ENCODE data around the gene NCOA3.
"Not testable (repeated sequence)": the region's sequence is repeated elsewhere in the genome, so short reads cannot be mapped to it uniquely, and the experiment has no call there.

NCOA3 gene

DNA sequence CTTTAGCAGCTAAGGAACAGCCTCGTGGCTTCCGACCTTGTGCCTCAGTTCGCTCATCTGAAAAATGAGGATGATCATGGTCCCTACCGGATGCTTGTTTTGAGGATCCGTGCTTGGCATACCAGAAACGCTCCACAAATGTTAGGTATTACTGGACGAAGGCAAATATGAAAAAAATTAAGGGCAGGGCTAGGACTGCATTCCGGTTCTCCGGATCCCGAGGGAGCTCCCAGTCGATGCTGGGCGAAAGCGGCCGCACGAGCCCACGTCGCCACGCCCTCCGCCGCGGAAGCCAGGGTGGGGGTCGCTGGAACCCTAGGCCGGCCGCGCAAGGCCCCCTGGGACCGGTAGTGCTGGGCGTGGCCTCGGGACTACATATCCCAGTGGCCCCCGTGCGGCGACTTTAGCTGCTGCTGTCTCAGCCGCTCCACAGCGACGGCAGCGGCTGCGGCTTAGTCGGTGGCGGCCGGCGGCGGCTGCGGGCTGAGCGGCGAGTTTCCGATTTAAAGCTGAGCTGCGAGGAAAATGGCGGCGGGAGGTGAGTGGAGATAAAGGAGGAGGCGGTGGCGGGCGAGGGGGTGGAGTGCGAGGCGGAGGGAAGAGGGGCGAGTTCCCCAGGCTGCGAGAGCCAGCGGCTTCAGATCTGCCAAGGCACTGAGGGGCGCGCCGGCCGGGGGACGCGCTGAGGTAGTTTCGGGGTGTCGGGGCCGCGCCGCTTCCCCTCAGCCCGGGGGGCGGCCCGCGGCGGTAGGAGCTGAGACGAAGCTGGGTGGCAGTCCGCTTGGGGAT is at the start of gene NCOA3:
TSS of gene NCOA3 (plus strand) at position 406 of the 789 bp plus-strand sequence. CDS start 120,361 bp downstream, outside the sequence.
- DNase-seq (ENCODE audit: low spot score), result peak; percentile 89

DNA sequence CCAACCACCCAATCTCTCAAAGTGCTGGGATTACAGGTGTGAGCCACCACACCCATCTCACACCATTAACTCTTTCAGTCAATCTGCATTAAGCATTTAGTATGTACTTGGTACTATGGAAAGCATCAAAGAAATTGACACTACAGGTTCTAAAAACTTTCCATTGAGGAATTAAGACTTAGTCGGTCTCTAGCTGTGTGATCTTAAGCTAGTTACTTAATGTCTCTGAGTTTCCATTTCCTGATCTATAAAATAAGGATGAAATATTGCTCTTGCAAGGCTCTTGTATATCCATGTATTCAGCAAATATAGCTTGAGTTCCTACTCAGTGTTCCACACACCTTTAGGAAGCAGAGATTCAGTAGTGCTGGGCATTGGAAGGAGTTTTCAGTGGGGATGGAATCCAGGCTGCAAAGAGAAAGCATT is 48.9 kb upstream of the NCOA3 start:
- DNase-seq (ENCODE audit: low spot score), result no peak

DNA sequence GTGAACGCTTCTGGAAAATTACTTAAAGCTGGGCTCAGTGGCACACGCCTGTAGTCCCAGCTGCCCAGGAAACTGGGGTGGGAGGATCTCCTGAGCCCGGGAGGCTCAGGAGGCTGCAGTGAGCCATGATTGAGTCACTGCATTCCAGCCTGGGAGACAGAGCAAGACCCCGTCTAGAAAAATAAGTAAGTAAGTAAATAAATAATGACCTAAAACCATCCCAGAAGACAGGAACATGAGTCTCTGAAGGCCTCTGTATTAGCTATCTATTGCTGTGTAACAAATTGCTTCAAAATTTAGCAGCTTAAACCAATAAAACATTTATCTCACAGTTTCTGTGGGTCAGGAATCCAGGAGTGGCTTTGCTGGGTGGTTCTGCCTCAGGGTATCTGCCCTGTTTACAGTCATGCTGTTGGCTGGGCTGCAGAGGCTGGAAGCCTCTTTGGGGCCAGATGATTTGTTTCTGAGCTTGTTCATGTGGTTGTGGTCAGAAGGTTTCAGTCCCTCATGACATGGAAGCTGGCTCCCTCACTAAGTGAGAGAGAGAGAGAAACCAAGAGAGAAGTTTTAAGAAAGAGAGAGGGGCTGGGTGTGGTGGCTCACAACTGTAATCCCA is 48.4 kb upstream of the NCOA3 start:
- DNase-seq (ENCODE audit: low spot score), result no peak

DNA sequence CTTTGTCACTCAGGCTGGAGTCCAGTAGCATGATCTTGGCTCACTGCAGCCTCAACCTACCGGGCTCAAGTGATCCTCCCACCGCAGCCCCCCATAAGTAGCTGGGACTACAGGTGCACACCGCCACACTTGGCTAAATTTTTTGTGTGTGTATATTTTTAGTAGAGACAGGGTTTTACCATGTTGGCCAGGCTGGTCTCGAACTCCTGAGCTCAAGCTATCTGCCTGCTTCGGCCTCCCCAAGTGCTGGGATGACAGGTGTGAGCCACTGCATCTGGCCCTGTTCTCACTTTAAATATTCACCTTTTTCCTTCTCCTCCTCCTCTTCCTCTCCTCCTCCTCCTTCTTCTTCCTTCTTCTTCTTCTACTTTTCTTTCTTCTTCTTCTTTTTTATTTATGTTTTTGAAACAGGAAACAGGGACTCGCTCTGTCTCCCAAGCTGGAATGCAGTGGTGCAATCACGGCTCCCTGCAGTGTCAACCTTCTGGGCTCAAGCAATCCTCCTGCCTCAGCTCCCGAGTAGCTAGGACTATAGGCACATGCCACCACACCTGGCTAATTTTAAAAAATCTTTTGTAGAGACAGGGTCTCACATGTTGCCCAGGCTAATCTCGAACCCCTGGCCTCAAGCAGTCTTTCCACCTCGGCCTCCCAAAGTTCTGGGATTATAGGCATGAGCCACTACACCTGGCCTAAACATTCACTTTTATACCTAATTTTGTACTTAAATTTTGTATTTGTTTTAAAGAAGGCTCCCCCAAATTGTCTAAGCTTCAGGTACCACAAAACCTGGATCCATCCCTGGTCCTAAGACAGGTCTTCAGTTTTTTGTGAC is 47.2 kb upstream of the NCOA3 start:
- no peak for DNase-seq (ENCODE audit: low spot score)

DNA sequence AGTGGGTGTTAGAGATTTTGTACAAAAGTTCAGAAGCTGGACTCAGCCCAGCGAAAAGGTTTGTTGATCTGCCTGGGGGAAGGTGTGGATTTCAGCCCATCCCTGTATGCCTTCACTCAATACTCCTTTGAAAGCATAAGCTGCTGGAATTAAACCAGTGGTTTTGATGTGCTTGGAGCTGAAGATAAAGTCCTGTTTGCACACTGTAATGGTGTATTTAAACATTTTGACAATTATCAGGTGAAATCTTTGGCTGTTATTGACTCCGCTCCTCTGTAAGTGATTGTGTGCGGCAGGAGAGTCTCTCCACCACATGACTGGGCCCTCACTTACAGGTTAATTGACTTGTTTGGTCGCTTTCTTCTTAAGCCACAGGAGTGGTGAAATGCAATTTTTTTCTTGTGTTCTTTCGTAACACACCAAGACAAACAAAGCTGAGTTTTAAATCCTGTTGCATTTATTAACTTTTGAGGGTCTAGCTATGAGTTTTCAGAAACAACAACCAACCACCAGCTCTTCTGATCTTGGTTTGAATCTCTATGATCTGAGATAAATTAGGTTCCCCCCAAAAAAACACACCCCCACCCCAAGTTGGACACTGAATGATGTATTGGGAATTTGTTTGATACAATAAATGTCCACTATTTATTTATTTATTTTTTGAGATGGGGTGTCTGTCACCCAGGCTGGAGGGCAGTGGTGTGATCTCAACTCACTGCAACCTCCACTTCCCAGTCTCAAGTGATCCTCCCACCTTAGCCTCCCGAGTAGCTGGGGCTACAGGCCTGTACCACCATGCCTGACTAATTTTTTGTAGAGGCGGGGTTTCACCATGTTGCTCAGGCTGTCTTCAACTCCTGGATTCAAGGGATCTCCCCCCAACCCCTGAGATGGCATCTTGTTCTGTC is 46.3 kb upstream of the NCOA3 start:
- DNase-seq (ENCODE audit: low spot score), result no peak

DNA sequence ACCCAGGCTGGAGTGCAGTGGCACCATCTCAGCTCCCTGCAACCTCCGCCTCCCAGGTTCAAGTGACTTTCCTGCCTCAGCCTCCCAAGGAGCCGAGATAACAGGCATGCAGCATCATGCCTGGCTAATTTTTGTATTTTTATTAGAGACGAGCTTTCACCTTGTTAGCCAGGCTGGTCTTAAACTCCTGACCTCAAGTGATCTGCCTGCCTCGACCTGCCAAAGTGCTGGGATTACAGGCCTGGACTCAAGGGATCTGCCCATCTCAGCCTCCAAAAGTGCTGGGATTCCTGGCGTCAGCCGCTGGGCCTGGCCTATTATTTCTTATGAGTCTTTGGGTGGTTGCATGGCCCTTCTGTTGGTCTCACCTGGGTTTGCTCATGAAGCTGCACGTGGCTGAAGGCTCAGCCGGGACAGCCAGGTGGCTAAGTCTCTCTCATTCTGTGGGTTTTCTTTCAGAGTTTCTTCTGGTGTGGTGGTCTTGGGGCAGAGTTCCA is 45.6 kb upstream of the NCOA3 start:
- no peak for DNase-seq (ENCODE audit: low spot score)

DNA sequence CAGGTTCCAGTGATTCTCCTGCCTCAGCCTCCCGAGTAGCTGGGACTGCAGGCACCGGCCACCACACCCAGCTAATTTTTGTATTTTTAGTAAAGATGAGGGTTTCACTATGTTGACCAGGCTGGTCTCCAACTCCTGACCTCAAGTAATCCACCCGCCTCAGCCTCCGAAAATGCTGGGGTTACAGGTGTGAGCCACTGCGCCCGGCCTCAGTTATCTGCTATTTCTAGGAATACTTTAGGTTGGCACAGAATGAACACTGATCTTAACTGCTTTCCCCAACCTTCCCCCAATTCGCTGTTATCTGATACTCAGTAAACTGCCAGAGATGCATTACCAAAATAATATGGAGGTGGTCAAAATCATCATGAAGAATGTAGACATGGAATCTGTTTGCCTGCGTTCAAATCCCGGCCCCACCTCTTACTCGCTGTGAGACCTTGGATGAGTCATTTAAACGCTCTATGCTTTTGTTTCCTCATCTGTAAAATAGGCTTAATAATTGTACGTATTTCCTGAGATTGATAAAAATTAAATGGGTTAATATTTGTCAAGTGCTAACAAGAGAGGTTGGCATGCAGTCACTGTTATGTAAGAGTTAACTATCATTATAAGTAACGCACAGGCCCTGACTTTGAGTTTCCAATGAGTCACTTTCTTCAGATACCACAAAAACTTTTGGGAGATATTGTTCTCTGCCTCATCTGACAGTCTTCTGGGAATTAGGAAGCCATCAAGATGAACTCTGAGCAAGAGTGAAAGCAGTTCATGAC is 44.5 kb upstream of the NCOA3 start:
- no peak for DNase-seq (ENCODE audit: low spot score)

DNA sequence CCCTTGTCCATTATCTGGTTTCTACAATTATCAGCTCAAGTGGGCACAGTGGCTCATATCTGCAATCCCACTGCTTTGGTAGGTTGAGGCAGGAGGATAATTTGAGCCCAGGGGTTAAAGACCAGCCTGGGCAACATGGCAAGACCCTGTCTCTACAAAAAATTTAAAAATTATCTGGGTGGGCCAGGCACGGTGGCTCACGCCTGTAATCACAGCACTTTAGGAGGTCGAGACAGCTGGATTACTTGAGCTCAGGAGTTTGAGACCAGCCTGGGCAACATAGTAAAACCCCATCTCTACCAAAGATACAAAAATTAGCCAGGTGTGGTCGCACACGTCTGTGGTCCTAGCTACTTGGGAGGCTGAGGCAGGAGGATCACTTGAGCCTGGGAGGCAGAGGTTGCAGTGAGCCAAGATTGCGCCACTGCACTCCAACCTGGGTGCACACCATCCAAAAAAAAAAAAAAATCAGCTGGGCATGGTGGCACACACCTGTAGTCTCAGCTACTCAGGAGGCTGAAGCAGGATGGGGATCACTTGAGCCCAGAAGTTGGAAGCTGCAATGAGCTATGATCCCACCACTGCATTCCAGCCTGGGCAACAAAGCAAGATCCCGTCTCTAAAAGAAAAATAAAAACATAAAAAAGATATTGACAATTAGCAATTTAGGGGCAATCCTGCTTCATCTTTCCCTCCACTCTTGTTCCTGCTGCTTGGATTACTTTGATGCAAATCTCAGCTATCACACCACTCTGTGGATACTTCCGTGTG is 43.2 kb upstream of the NCOA3 start:
- not testable (repeated sequence) for DNase-seq (ENCODE audit: low spot score)

DNA sequence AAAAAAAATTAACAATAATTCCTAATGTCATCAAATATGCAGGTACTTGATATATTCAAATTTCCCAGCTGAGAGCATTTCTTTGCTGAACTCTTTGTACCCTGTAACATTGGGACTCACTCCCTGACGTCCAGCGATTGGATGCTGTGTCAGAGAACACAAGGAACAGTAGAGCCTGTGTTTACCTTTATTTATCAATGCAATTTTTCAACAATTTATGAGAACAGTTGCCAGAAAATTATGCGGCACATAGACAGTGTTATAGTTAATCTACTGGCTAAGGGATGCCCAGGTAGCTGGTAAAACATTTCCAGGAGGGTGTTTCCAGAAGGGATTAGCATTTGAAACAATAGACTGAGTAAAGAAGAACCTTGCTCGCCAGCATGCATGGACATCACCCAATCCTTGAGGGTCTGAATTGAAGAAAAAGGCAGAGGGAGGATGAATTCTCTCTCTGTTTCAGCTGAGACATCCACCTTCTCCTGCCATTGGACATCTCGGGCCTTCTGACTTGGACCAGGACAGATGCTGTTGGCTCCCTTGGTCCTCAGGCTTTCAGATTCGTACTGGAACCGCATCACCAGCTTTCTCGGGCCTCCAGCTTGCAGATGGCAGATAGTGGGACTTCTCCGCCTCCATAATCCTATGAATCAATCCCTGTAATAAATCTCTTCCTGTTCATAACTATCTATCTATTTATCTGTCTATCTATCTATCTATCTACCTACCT is 42.2 kb upstream of the NCOA3 start:
- DNase-seq (ENCODE audit: low spot score), result no peak

DNA sequence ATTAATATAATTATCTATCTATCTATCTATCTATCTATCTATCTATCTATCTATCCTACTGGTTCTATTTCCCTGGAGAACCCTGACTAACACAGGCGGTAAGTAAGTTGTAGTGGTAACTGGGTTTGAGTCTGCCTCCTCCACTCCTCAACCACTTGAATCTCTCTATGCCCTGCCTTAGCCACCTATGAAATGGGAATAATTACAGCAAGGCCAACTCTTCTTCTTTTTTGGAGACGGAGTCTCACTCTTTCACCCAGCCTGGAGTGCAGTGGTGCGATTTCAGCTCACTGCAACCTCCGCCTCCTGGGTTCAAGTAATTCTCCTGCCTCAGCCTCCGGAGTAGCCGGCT is 41.0 kb upstream of the NCOA3 start:
- not testable (repeated sequence) for DNase-seq (ENCODE audit: low spot score)

DNA sequence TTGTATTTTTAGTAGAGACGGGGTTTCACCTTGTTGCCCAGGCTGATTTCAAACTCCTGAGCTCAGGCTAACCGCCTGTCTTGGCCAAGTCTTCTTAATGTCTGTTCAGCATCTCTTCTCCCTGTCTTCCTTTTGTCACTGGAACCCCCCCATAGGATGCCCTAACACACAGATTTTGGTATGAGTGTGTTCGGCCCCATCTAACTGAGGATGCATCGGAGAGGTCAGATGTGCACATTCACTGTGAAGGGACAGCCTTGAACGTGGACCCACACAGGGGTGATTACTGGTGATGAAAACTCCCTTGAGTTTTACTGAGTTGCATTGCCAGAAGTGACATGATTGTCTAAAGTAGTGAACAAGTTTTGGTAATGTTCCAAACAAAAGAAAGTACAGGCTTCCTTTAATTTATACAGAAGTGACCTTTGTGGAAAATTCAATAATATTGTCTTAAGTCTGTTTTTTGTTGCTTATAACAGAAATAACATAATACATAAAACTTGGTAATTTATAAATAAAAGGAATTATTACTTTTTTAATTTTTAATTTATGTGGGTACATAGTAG is 40.5 kb upstream of the NCOA3 start:
- no peak for DNase-seq (ENCODE audit: low spot score)

DNA sequence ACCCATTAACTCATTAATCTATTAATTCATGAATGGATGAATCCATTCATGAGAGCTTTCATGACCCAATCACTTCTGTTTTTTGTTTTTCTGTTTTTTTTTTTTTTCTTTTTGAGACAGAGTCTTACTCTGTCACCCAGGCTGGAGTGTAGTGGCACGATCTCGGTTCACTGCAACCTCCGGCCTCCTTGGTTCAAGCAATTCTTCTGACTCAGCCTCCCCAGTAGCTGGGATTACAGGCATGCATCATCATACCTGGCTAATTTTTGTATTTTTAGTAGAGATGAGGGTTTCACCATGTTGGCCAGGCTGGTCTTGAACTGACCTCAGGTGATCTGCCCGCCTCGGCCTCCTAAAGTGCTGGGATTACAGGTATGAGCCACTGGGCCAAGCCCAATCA is 39.8 kb upstream of the NCOA3 start:
- not testable (repeated sequence) for DNase-seq (ENCODE audit: low spot score)

DNA sequence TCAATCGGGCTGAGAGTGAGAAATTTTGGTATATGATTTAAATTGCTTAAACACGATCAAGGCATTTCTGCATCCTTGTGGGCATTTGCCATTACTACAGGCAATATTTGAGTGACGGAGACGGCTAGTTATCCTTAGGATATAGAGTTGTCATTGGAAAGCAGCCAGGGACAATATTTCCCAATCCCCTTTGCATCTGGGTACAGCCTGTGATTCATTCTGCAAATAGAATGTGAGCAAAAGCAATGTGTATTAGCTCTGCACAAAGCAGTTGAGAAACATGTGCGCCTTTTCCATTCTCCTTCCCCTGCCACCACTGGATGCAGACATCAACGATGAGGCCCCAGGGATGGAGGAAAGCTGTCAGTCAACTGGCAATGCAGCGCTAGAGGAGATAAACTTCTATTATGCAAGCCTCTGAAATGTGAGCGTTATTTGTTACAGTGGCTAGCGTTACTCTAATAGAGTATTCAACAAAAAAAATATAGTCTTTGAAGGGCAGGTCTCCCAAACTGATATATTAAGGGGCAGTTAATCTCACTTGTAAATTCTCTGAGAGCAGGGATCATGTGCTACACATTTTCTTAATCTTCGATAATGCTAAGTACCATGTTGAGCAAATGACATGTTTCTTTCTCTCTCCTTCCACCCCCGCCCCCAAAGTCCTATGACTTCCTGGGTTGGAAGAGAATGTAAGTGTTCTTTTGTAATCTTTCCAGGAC is 37.1 kb upstream of the NCOA3 start:
- no peak for DNase-seq (ENCODE audit: low spot score)

DNA sequence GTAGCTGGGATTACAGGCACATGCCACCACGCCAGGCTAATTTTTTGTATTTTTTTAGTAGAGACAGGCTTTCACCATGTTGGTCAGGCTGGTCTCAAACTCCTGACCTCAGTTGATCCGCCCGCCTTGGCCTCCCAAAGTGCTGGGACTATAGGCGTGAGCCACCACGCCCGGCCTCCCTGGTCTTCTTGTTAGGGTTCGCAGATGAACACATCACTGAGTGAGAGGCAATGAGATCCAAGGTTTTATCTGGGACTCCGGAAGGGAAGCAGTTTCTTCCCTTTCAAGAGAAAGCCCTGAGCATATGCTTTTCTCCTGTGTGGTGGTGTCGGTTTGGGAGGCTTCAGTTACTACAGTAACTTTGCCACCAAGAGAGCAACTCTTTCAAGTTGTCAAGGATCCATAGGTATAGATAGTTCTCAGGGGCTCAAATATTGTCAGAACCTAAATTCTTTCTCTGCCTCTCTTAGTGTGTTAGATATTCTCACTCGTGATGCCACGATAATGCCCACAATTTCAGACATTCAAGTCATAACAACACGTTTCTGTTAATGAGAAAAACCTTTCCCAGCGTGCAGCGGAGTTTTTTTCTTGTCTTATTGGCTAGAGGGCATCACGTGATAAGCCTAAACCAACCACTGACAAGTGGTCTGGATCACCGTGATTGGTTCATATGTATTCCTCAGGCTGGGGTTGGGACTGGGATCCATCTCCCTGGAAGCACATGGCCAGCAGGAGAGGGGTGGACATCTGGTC is 36.2 kb upstream of the NCOA3 start:
- DNase-seq (ENCODE audit: low spot score), result no peak

DNA sequence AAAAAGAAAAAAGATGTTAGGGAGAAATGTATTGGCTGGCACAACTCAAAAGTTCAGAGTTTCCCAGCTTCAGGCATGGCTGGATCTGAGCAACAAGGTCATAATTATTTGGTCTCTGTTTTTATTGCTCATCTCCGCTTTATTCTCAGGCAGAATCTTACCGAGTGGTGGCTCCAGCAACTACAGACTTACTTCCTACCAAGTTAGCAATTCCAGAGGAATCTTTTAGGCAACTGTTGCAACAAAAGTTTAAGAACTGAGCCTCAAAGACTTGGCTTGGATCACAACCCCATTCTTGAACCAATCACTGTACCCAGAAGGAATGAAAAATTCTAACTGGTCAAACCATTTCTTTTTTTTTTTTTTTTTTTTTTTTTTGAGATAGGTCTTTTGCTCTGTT is 35.5 kb upstream of the NCOA3 start:
- DNase-seq (ENCODE audit: low spot score), result no peak

DNA sequence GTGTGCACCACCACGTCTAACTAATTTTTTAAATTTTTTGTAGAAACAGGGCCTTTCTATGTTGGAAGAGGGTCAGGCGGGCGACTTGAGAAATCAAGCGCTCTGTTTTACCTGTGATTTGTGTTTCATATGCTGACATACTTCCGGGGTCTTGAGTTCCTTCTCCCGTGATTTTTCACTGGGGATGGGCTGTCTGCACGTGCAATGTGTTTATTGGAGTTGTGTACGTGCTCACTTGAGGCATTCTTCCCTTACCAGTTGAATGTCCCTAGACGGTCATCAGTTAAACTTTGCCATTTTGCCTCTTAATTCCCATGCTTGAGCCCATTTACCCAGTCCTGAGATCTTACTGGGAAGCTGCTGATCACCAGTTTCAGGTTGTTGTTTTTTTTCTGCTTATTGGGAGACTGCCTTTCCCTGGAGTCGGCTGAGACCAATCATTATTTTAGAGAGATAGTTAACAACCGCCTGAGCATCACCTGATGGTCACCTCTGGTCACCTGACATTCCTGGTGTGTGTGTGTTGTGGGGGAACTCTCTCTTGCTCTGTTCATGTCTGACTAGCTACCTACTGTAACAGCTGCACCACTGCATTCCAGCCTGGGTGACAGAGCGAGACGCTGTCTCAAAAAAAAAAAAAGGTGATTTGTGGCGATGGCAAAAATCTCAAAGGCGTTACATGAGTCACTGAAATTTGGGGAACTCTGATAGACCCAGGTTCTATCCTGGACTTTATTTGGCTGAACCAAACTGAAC is 34.8 kb upstream of the NCOA3 start:
- DNase-seq (ENCODE audit: low spot score), result no peak
